ENCODE data around the gene PAX6. TPM values are rescaled to one million over a fixed set of nuclear protein-coding genes. Genes with fewer than 3 reads are reported as not detected.

The PAX6 gene
- total RNA-seq, 4 donors from 2014 or later, result 0.46 TPM; not detected in 3

DNA sequence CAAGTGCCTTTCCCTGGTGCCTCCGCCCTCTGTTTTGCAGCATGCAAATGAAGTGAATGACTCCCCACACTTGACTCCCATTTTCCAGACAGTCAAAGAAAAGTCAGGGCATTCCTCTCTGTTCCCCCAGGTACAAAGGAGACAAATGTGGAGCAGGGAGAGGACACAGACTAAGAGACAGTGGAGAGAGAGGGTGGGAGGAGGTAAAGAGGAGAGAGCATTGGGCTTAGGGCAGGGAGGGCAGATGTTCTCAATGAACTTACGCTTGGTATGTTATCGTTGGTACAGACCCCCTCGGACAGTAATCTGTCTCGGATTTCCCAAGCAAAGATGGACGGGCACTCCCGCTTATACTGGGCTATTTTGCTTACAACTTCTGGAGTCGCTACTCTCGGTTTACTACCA is 9.8 kb downstream of the PAX6 start:
- ATAC-seq (ENCODE audit: low FRiP score), result no peak
- TF ChIP-seq, protein P1, sequence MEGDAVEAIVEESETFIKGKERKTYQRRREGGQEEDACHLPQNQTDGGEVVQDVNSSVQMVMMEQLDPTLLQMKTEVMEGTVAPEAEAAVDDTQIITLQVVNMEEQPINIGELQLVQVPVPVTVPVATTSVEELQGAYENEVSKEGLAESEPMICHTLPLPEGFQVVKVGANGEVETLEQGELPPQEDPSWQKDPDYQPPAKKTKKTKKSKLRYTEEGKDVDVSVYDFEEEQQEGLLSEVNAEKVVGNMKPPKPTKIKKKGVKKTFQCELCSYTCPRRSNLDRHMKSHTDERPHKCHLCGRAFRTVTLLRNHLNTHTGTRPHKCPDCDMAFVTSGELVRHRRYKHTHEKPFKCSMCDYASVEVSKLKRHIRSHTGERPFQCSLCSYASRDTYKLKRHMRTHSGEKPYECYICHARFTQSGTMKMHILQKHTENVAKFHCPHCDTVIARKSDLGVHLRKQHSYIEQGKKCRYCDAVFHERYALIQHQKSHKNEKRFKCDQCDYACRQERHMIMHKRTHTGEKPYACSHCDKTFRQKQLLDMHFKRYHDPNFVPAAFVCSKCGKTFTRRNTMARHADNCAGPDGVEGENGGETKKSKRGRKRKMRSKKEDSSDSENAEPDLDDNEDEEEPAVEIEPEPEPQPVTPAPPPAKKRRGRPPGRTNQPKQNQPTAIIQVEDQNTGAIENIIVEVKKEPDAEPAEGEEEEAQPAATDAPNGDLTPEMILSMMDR (IDR thresholded peaks at IDR 0.05), result no peak
- DNase-seq (ENCODE audit: low spot score), result no peak

DNA sequence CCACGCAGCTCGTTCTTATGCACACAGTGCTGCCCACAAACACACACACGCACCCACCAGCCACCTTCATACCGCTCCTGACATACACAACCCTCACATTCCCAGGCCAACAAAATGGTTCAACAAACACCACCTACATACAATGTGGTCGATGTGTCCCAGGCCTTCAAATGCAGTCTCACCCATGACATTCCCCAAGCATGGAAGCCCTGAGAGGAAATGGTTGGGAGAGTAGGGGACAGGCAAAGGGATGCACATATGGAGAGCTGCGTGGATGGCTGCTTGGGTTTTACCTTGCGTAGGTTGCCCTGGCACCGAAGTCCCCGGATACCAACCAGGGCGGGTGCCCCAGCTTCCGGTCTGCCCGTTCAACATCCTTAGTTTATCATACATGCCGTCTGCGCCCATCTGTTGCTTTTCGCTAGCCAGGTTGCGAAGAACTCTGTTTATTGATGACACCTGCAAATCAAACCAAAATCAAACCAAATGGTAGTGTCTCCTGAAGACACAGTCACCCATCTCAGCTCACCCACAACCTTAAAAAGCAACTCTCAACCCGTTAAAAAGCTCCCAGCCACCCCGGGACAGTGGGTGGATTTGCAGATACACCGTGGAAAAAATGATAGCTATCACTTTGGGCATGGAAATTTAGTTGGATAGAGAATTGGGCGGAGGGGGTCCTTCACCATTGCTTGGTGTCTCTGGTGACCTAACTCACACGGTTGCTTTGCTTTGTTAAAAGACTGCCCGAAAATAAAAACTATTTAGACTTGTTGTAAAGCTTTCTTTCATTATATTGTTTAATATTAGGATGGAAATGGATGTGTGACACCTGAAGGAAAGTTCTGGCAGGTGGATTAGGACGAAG is 10.5 kb downstream of the PAX6 start:
- TF ChIP-seq, protein P1 (IDR thresholded peaks at IDR 0.05), result no peak
- no peak for ATAC-seq (ENCODE audit: low FRiP score)
- DNase-seq (ENCODE audit: low spot score), result no peak

DNA sequence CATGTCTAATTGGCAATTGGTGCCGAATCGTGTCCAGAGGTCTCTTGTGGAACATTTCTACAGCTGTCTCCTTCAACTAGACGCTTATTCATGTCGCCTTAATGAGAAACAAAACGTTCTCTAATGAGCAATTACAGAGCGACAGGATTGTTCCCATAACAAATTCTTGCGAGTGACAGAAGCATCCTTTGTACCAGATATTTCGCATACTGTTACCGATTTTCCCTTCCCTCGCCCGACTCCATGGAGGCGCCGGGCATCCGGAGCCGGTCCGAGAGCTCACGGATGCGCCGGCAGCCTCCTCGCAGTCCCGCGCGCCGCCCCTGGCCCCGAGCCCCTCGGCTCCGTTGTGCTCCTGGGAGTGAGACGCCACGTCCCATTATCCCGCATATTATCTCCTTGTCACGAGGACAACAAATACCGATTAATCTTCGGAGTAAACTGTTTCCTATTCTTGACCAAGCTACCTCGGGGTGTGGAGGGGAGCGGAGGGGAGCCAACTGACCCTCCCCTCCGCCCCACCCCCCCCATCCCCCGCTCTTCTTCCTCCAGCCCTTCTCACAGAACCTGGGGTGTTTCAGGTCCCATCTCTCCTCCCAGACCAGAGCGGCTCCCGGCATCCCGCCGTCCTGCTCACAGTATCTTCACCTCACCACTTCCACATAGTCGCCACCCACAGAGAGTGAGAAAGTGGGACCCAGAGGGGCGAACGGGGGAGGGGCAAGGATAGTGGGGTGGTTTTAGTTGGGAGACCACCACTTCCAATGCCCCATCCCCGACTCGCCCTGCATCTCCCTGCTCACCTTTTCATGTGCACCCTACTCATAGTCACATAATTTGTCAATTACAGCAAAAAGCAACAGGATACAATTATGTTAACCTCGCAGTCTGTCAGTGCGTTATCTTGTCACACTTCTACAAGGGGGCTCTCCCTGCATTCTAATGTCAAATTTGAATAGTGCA is 11.4 kb downstream of the PAX6 start:
- ATAC-seq (ENCODE audit: low FRiP score) (no peak), DNase-seq (ENCODE audit: low spot score) (no peak)
- TF ChIP-seq, protein P1 (IDR thresholded peaks at IDR 0.05), result no peak

DNA sequence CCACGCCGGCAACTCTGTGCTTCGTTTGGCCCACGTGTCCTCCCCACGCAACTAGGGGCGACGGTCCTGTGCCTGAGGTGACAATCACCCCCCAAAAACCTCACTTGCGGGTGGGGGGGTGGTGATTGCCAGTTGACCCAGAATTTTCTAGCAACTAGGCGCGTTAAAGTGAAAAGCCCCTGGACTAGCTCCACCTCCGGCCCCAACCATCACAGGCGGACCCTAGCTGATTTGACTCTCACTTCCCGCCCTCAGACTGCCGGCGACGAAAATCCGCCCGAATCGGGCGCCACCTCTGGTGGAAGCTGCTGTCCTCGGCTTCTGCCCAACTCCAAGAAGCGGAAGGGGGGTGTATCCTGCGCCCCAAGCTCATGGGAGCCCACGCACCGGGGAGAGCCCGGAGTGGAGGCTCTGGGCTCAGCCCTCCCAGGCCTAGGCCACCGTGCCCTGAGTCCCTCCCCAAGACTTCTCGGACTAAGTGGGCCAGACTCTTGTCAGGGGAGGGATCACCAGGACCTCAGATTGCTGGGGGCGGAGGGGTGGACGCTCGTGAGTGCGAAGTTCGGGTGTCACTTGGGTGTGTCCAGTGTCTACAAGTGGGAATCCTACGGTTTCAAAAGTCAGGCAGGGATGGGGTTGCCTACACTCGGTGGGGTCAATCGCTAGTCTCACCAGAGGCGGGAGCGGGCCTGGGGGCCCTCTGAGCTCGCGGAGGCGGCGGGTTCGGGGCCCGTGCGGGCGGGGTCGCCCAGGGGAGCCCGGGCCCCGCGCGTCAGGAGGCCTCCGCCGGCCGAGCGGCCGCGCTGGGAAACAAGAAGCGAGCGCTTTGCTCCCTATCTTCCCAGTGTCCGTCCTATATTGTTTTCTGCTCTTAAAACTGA is 12.3 kb downstream of the PAX6 start:
- ATAC-seq (ENCODE audit: low FRiP score) (no peak), DNase-seq (ENCODE audit: low spot score) (no peak)
- TF ChIP-seq, protein P1 (IDR thresholded peaks at IDR 0.05), result no peak

DNA sequence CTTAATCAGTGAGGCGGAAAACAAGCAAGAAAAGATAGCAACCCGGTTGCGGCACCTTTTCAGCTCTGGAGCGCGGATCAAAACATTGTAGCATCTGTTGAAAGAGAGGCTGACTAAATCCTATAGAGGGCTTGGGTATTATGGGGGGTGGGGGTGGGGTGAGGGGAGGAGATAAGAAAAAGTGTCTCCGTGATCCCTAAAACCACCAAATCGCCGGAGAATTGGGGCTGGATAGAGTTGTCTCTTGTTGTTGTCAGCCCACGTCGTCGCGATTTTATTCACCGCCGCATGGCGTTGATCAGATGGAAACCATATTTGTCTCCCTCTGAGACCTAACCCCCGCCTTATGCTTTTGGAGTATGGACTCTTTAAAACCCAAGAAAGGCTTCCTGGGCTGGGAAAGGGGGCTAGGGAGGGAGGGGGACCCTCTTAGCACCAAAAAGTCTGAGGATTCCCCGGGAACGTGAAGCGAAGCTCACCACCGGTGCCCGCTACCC is 13.0 kb downstream of the PAX6 start:
- no peak for ATAC-seq (ENCODE audit: low FRiP score)
- TF ChIP-seq, protein P1 (IDR thresholded peaks at IDR 0.05), result no peak
- no peak for DNase-seq (ENCODE audit: low spot score)
